HepG2 (cell line): Measurements from ENCODE around the gene LSM3.

Experiments used
- ARNT ChIP-seq: fragments of 450-650 bp; IDR thresholded peaks from 2 replicates; pipeline ENCODE4 v1.6.1; 2017
- CTCF ChIP-seq: sonication (generic); formaldehyde crosslinking; IDR thresholded peaks from 2 replicates; pipeline ENCODE4 v1.5.0; 2020; ENCODE audit warnings: mild to moderate bottlenecking, missing genetic modification reagents, moderate library complexity
- EZH2 ChIP-seq: conservative IDR thresholded peaks from 2 replicates; pipeline ENCODE4 v1.6.1; 2012; ENCODE audit warnings: mild to moderate bottlenecking, low read depth, low read length, moderate library complexity
- GTF2F1 ChIP-seq: fragments of 150-350 bp; IDR thresholded peaks from 2 replicates; pipeline ENCODE4 v1.6.1; 2014; ENCODE audit warnings: low read length
- HNF4A ChIP-seq: sonication (generic); formaldehyde crosslinking; IDR thresholded peaks from 2 replicates; pipeline ENCODE4 v1.4.0; 2020; ENCODE audit warnings: missing genetic modification reagents
- SP1 ChIP-seq, 2 experiments: fragments of 450-650 bp in 1 of 2; sonication (generic) in 1 of 2; formaldehyde crosslinking in 1 of 2; IDR thresholded peaks; 2 replicates each; pipeline versions ENCODE4 v1.4.0 to v1.6.1; 2016 to 2020; ENCODE audit warnings: missing genetic modification reagents in 1 of 2
- TEAD2 ChIP-seq: sonication (generic); formaldehyde crosslinking; IDR thresholded peaks from 2 replicates; pipeline ENCODE4 v1.9.0; 2021; ENCODE audit warnings: missing genetic modification reagents
- ZNF207 ChIP-seq: fragments of 450-650 bp; IDR thresholded peaks from 2 replicates; pipeline ENCODE4 v1.6.1; 2016; ENCODE audit warnings: antibody characterized with exemption, borderline replicate concordance
- ZNF350 ChIP-seq: sonication (generic); formaldehyde crosslinking; IDR thresholded peaks from 2 replicates; pipeline ENCODE4 v1.4.0; 2020; ENCODE audit warnings: mild to moderate bottlenecking, low read depth, missing genetic modification reagents, borderline replicate concordance
- ZNF629 ChIP-seq: sonication (generic); formaldehyde crosslinking; conservative IDR thresholded peaks from 2 replicates; pipeline ENCODE4 v1.5.0; 2020; ENCODE audit warnings: missing genetic modification reagents

- TF ChIP-seq GTF2F1 (no peak), ZNF350 (CRISPR knock-in tag) (no peak), TEAD2 (CRISPR knock-in tag) (no peak), ZNF207 (no peak), EZH2 (no peak), ARNT (no peak), HNF4A (CRISPR knock-in tag) (no peak), CTCF (peak; percentile 66), ZNF629 (no peak), SP1 (IDR thresholded peaks at IDR 0.05) (no peak), SP1 (CRISPR knock-in tag; IDR thresholded peaks at IDR 0.05) (no peak)
These were observed 28.0 kb downstream of the LSM3 start for GRCh38 chr3:14206548-14207177.
